Mucosa of descending colon (tissue), 3 donors: ENCODE data around the gene ACP2. TPM values are rescaled to one million over a fixed set of nuclear protein-coding genes. Genes with fewer than 3 reads are reported as not detected.
"Not testable (repeated sequence)": the region's sequence is repeated elsewhere in the genome, so short reads cannot be mapped to it uniquely, and the experiment has no call there.

Experiments used
- ATAC-seq: fragments of 200-7000 bp; cut with Tn5 transposase; one replicate; pipeline ENCODE4 v1.9.1; 2020; ENCODE audit warnings: mild to moderate bottlenecking, moderate library complexity
- DNase-seq, 3 donors: peaks; one replicate each; pipeline ENCODE4 v3.0.0-alpha.2; 2020
- H3K36me3 ChIP-seq: fragments of 200-600 bp; one replicate; pipeline ENCODE4 v1.8.0; 2021; ENCODE audit warnings: low read depth, mild to moderate bottlenecking
- H3K4me1 ChIP-seq: fragments of 200-600 bp; one replicate; pipeline ENCODE4 v1.8.0; 2021; ENCODE audit warnings: low read depth, mild to moderate bottlenecking
- H3K4me3 ChIP-seq: fragments of 200-600 bp; one replicate; pipeline ENCODE4 v1.8.0; 2021; ENCODE audit warnings: mild to moderate bottlenecking
- H3K9me3 ChIP-seq: fragments of 200-600 bp; one replicate; pipeline ENCODE4 v1.8.0; 2021; ENCODE audit warnings: mild to moderate bottlenecking
- CTCF ChIP-seq: fragments of 200-600 bp; IDR thresholded peaks from one replicate; pipeline ENCODE4 v1.8.0; 2022; ENCODE audit warnings: antibody characterized with exemption, mild to moderate bottlenecking
- intact Hi-C, 2 donors: fragments of 100-400 bp; cut with DNase I in 1 of 2; cut with micrococcal nuclease in 1 of 2; formaldehyde crosslinking; loops; one replicate each; pipeline versions ENCODE4 v1.11.0 to v1.11.1; 2022; cut with DNase I, micrococcal nuclease
- total RNA-seq, 3 donors: library from RNA; stranded (reverse); fragmentation: NEBNext Ultra II Directional in 2 of 3; extraction: Animal tissue kit (Norgen Biotek cat#: 25700) in 2 of 3; gene quantifications; one replicate each; pipeline versions ENCODE4 v1.2.1 to v1.2.4, GENCODE V29; 2021 to 2023
- donor health status: DM: no; HTN: no; CAD: no; lungs with moderate emphysema.
- donor health status: DM: no; HTN: no; CAD: no.
- donor health status: DM: no; HTN: yes; CAD: no.

The ACP2 gene
- total RNA-seq, 3 donors from 2014 or later: 42.6 to 53.8 (median 51.1) TPM

GRCh38 chr11:47201015-47201414, 47.6 kb downstream of the ACP2 start:
- ATAC-seq (no peak), DNase-seq (no peak)
- H3K9me3 ChIP-seq: no peaks in the 10 kb centered on the region
- H3K4me1 ChIP-seq: no peaks in the 10 kb centered on the region
- no peak overlapping the region for H3K4me3 ChIP-seq
- no peaks in the 10 kb centered on the region for H3K36me3 ChIP-seq
- no peak for TF ChIP-seq CTCF
- intact Hi-C loops: no loop called here

GRCh38 chr11:47198161-47198560, 50.5 kb downstream of the ACP2 start:
- H3K9me3 ChIP-seq, ATAC-seq, H3K4me3 ChIP-seq, DNase-seq, intact Hi-C loops, H3K36me3 ChIP-seq, H3K4me1 ChIP-seq: not testable (repeated sequence)

GRCh38 chr11:47192111-47192510, 56.5 kb downstream of the ACP2 start:
- no peak overlapping the region for H3K4me3 ChIP-seq
- no peaks in the 10 kb centered on the region for H3K9me3 ChIP-seq
- H3K36me3 ChIP-seq: no peaks in the 10 kb centered on the region
- intact Hi-C loops: no loop called here
- DNase-seq: no peak
- no peak for TF ChIP-seq CTCF
- H3K4me1 ChIP-seq: peaks cover 5% of the 10 kb centered on the region
- no peak for ATAC-seq

- H3K36me3 ChIP-seq, ATAC-seq, intact Hi-C loops, DNase-seq, H3K9me3 ChIP-seq, H3K4me3 ChIP-seq: not testable (repeated sequence)
- H3K4me1 ChIP-seq: peaks cover 11% of the 10 kb centered on the region
Measured at GRCh38 chr11:47191137-47191536, 57.5 kb downstream of the ACP2 start.

Other genes with a start within 250 kb of the ACP2 start
- 100 to 1,000 TPM in 2 of 3 donors, 10 to 100 TPM in 1; 83.7 to 107 (median 106) TPM for gene ARFGAP2, start 71.9 kb downstream of the ACP2 start, total RNA-seq
- 10 to 100 TPM in 1 of 3 donors, 1 to 10 TPM in 2; 2.2 to 63.5 (median 5.1) TPM for gene PACSIN3, start 62.4 kb downstream of the ACP2 start, total RNA-seq
- 10 to 100 TPM; 29.8 to 41.2 (median 37.2) TPM for gene DDB2, start 33.8 kb downstream of the ACP2 start, total RNA-seq
- gene NR1H3, start 9.2 kb upstream of the ACP2 start, total RNA-seq: 10 to 100 TPM; 49.1 to 73.5 (median 50.6) TPM
- gene MADD, start 21.3 kb upstream of the ACP2 start, total RNA-seq: 10 to 100 TPM; 45.0 to 69.6 (median 67.3) TPM
- gene MYBPC3, start 103.9 kb upstream of the ACP2 start, total RNA-seq: 1 to 10 TPM in 1 of 3 donors, under 1 TPM in 2; 0.06 to 1.1 (median 0.09) TPM
- 10 to 100 TPM in 2 of 3 donors, 1 to 10 TPM in 1; 4.9 to 21.0 (median 20.6) TPM for gene SPI1, start 129.7 kb upstream of the ACP2 start, total RNA-seq
- gene SLC39A13, start 159.8 kb upstream of the ACP2 start, total RNA-seq: 10 to 100 TPM; 14.4 to 30.9 (median 21.4) TPM
- 100 to 1,000 TPM in 1 of 3 donors, 10 to 100 TPM in 2; 70.7 to 115 (median 91.0) TPM for gene PSMC3, start 177.6 kb upstream of the ACP2 start, total RNA-seq
- gene RAPSN, start 200.3 kb upstream of the ACP2 start, total RNA-seq: under 1 TPM; 0.41 to 0.96 (median 0.95) TPM